HepG2 (cell line): ENCODE measurements around the gene TP53BP2. TPM values are rescaled to one million over a fixed set of nuclear protein-coding genes. Genes with fewer than 3 reads are reported as not detected.

ENCODE experiments used
- ATF7-NPFF ChIP-seq: sonication (generic); formaldehyde crosslinking; IDR thresholded peaks from 2 replicates; pipeline ENCODE4 v1.8.1; 2023; ENCODE audit warnings: mild to moderate bottlenecking, low read depth, missing genetic modification reagents, moderate library complexity
- JDP2 ChIP-seq: sonication (generic); formaldehyde crosslinking; IDR thresholded peaks from 2 replicates; pipeline ENCODE4 v1.8.1; 2022; ENCODE audit warnings: missing genetic modification reagents, borderline replicate concordance
- MED13 ChIP-seq: sonication (generic); formaldehyde crosslinking; IDR thresholded peaks from 2 replicates; pipeline ENCODE4 v1.5.0; 2020; ENCODE audit warnings: missing genetic modification reagents
- NR0B2 ChIP-seq: sonication (generic); formaldehyde crosslinking; IDR thresholded peaks from 2 replicates; pipeline ENCODE4 v1.4.0; 2020; ENCODE audit warnings: mild to moderate bottlenecking, missing genetic modification reagents
- PATZ1 ChIP-seq: sonication (generic); formaldehyde crosslinking; IDR thresholded peaks from 2 replicates; pipeline ENCODE4 v1.4.0; 2020; ENCODE audit warnings: missing genetic modification reagents
- TCF7 ChIP-seq: sonication (generic); IDR thresholded peaks from 2 replicates; pipeline ENCODE4 v1.6.1; 2016; ENCODE audit warnings: antibody characterized with exemption, low read depth
- XRCC5 ChIP-seq: fragments of 200-400 bp; formaldehyde crosslinking; optimal IDR thresholded peaks from 2 replicates; pipeline ENCODE3; 2017; ENCODE audit warnings: mild to moderate bottlenecking, low read length
- ZC3H13 ChIP-seq: sonication (generic); formaldehyde crosslinking; IDR thresholded peaks from 2 replicates; pipeline ENCODE4 v1.8.1; 2023; ENCODE audit warnings: mild to moderate bottlenecking, missing genetic modification reagents, moderate library complexity
- ZFY ChIP-seq: sonication (generic); formaldehyde crosslinking; IDR thresholded peaks from 2 replicates; pipeline ENCODE4 v1.4.0; 2020; ENCODE audit warnings: missing genetic modification reagents
- ZNF12 ChIP-seq: sonication (generic); formaldehyde crosslinking; IDR thresholded peaks from 2 replicates; pipeline ENCODE4 v1.5.0; 2020; ENCODE audit warnings: missing genetic modification reagents
- ZNF138 ChIP-seq: sonication (generic); formaldehyde crosslinking; IDR thresholded peaks from 2 replicates; pipeline ENCODE4 v1.5.0; 2020; ENCODE audit warnings: mild to moderate bottlenecking, low read depth, missing genetic modification reagents
- ZNF530 ChIP-seq: sonication (generic); formaldehyde crosslinking; IDR thresholded peaks from 2 replicates; pipeline ENCODE4 v1.5.0; 2020; ENCODE audit warnings: low read depth, mild to moderate bottlenecking, missing genetic modification reagents
- ZNF773 ChIP-seq: sonication (generic); formaldehyde crosslinking; IDR thresholded peaks from 2 replicates; pipeline ENCODE4 v1.4.0; 2020; ENCODE audit warnings: missing genetic modification reagents, borderline replicate concordance
- ZNF879 ChIP-seq: sonication (generic); formaldehyde crosslinking; IDR thresholded peaks from 2 replicates; pipeline ENCODE4 v1.8.1; 2023; ENCODE audit warnings: missing genetic modification reagents
- ZNF891 ChIP-seq: sonication (generic); formaldehyde crosslinking; IDR thresholded peaks from 2 replicates; pipeline ENCODE4 v1.5.0; 2020; ENCODE audit warnings: mild to moderate bottlenecking, missing genetic modification reagents
- ZSCAN31 ChIP-seq: sonication (generic); formaldehyde crosslinking; IDR thresholded peaks from 2 replicates; pipeline ENCODE4 v1.5.0; 2020; ENCODE audit warnings: low read depth, mild to moderate bottlenecking, missing genetic modification reagents
- polyA plus RNA-seq, 8 experiments: library from polyadenylated mRNA; depleted of rRNA in 3 of 8; stranded (reverse) in 7 of 8; unstranded in 1 of 8; fragments of >200 nt; fragmentation: Illumina TruSeq in 4 of 8; extraction: Trizol in 4 of 8; gene quantifications; 2 replicates each; pipeline versions ENCODE4 v1.2.1 to v1.2.3, GENCODE V29; 2011 to 2016; ENCODE audit warnings: low read depth in 4 of 8, missing spikeins in 1 of 8, mixed read lengths in 1 of 8; ENCODE audit not compliant: insufficient read depth in 1 of 8
- total RNA-seq, 5 experiments: library from RNA; depleted of rRNA; stranded (reverse); fragments of >200 nt; fragmentation: Illumina TruSeq; extraction: Trizol; gene quantifications; 2 replicates each; pipeline ENCODE4 v1.2.3, GENCODE V29; 2016; ENCODE audit warnings: low read depth in 1 of 5
- TF ChIP-seq, protein P1 (sequence below), 2 experiments: sonication (generic) in 1 of 2; formaldehyde crosslinking in 1 of 2; IDR thresholded peaks; 2 replicates each; pipeline versions ENCODE4 v1.4.0 to v1.6.1; 2018 to 2020; ENCODE audit warnings: missing genetic modification reagents in 2 of 2, borderline replicate concordance in 1 of 2, low read depth in 1 of 2, mild to moderate bottlenecking in 1 of 2, missing biosample characterization in 1 of 2
- TF ChIP-seq, protein P2 (sequence below): sonication (generic); formaldehyde crosslinking; IDR thresholded peaks from 2 replicates; pipeline ENCODE4 v1.4.0; 2020; ENCODE audit warnings: missing genetic modification reagents
- TF ChIP-seq, protein P3 (sequence below): sonication (generic); formaldehyde crosslinking; IDR thresholded peaks from 2 replicates; pipeline ENCODE4 v1.8.1; 2023; ENCODE audit warnings: mild to moderate bottlenecking, missing genetic modification reagents
- TF ChIP-seq, protein P4 (sequence below): sonication (generic); formaldehyde crosslinking; IDR thresholded peaks from 2 replicates; pipeline ENCODE4 v1.4.0; 2020; ENCODE audit warnings: missing genetic modification reagents, low read depth, mild to moderate bottlenecking, borderline replicate concordance

Gene TP53BP2
- total and polyA plus RNA-seq, 2 of the 13 experiments (the other 11 are each of a cell fraction or from before 2014, with no cell fraction given), result 10.0 to 14.0 TPM

DNA sequence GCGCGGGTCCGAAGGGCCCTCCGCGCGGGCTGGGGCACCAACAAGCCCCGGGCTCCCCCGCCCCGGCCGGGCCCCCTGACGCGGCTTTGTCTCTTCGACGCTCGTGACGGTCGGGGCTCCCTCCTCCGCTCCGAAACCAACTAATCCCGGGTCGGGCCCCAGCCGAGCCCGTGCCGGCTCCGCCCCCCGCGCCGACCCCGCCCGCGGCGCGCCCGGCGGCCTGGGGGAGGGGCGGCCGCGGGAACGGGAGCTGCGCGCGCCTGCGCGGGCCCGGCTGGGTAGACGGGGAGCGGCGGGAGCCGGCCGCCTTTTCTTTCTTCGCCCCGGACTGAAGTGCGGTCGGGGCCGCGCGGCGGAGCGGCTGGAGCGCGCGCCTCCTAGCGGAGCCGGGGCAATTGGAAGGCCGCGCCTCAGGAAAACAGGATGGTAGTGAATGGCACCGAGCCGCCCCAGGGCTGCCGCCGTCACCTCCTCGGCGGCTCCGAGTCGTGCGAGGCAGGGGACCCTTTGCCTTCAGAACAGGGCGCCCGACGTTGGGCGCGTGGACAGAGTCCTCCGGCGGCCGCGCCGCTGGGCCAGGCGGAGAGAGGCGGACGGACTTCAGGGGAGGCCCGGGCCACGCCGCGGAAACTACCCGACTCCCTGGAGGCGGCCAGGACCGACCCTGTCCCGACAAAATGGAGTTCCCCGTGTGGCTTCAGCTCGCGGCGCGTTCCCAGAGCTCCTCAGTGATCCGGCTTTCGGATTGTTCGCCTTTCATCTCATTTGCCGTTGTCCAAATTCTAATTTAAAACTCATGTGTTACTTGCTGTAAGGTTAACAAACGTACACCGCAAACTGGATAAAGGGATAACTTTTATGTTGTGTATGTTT, at the start of gene TP53BP2 (continued):
- TF ChIP-seq, protein P1, sequence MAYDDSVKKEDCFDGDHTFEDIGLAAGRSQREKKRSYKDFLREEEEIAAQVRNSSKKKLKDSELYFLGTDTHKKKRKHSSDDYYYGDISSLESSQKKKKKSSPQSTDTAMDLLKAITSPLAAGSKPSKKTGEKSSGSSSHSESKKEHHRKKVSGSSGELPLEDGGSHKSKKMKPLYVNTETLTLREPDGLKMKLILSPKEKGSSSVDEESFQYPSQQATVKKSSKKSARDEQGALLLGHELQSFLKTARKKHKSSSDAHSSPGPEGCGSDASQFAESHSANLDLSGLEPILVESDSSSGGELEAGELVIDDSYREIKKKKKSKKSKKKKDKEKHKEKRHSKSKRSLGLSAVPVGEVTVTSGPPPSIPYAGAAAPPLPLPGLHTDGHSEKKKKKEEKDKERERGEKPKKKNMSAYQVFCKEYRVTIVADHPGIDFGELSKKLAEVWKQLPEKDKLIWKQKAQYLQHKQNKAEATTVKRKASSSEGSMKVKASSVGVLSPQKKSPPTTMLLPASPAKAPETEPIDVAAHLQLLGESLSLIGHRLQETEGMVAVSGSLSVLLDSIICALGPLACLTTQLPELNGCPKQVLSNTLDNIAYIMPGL (CRISPR knock-in tag; IDR thresholded peaks at IDR 0.05; ENCODE audit: borderline replicate concordance in 1 of 2, low read depth in 1 of 2), result peak; percentile 93 to 95
- TF ChIP-seq ZNF138 (peak; percentile 25; the same call in 1 of the 2 replicates), TCF7 (no peak), NR0B2 (no peak), XRCC5 (peak; percentile 56), ZNF773 (CRISPR knock-in tag) (no peak), PATZ1 (CRISPR knock-in tag) (0 out of 2 replicates have a peak, but pooled peaks have one; percentile 5), ZFY (CRISPR knock-in tag) (peak; percentile 87), ATF7-NPFF (peak; percentile 60; the same call in 1 of the 2 replicates), JDP2 (CRISPR knock-in tag) (no peak; the same call in 1 of the 2 replicates), ZNF12 (peak; percentile 22; the same call in 1 of the 2 replicates), ZNF891 (CRISPR knock-in tag) (peak; percentile 62; the same call in 1 of the 2 replicates), MED13 (CRISPR knock-in tag) (peak; percentile 79), ZNF879 (CRISPR knock-in tag) (no peak), ZSCAN31 (CRISPR knock-in tag) (peak; percentile 66), ZC3H13 (CRISPR knock-in tag) (0 out of 2 replicates have a peak, but pooled peaks have one; percentile 33), ZNF530 (CRISPR knock-in tag) (no peak)
- TF ChIP-seq, protein P2, sequence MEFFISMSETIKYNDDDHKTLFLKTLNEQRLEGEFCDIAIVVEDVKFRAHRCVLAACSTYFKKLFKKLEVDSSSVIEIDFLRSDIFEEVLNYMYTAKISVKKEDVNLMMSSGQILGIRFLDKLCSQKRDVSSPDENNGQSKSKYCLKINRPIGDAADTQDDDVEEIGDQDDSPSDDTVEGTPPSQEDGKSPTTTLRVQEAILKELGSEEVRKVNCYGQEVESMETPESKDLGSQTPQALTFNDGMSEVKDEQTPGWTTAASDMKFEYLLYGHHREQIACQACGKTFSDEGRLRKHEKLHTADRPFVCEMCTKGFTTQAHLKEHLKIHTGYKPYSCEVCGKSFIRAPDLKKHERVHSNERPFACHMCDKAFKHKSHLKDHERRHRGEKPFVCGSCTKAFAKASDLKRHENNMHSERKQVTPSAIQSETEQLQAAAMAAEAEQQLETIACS, result peak; percentile 94
- TF ChIP-seq, protein P3, sequence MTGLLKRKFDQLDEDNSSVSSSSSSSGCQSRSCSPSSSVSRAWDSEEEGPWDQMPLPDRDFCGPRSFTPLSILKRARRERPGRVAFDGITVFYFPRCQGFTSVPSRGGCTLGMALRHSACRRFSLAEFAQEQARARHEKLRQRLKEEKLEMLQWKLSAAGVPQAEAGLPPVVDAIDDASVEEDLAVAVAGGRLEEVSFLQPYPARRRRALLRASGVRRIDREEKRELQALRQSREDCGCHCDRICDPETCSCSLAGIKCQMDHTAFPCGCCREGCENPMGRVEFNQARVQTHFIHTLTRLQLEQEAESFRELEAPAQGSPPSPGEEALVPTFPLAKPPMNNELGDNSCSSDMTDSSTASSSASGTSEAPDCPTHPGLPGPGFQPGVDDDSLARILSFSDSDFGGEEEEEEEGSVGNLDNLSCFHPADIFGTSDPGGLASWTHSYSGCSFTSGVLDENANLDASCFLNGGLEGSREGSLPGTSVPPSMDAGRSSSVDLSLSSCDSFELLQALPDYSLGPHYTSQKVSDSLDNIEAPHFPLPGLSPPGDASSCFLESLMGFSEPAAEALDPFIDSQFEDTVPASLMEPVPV (CRISPR knock-in tag), result peak; percentile 45; the same call in 1 of the 2 replicates
- TF ChIP-seq, protein P4, sequence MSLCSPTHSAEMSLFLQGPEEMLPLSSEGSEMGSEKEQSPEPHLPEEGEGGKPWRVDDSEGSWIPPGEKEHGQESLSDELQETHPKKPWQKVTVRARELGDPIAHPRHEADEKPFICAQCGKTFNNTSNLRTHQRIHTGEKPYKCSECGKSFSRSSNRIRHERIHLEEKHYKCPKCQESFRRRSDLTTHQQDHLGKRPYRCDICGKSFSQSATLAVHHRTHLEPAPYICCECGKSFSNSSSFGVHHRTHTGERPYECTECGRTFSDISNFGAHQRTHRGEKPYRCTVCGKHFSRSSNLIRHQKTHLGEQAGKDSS (CRISPR knock-in tag), result no peak
